Stimulated activated naive CD4-positive, alpha-beta T cell (primary cell): ENCODE measurements around the gene LIME1.

Source experiments
- DNase-seq, 6 experiments: peaks; one replicate each; lab custom pipeline; 2025; lab: John Stamatoyannopoulos, UW

Gene LIME1

DNA sequence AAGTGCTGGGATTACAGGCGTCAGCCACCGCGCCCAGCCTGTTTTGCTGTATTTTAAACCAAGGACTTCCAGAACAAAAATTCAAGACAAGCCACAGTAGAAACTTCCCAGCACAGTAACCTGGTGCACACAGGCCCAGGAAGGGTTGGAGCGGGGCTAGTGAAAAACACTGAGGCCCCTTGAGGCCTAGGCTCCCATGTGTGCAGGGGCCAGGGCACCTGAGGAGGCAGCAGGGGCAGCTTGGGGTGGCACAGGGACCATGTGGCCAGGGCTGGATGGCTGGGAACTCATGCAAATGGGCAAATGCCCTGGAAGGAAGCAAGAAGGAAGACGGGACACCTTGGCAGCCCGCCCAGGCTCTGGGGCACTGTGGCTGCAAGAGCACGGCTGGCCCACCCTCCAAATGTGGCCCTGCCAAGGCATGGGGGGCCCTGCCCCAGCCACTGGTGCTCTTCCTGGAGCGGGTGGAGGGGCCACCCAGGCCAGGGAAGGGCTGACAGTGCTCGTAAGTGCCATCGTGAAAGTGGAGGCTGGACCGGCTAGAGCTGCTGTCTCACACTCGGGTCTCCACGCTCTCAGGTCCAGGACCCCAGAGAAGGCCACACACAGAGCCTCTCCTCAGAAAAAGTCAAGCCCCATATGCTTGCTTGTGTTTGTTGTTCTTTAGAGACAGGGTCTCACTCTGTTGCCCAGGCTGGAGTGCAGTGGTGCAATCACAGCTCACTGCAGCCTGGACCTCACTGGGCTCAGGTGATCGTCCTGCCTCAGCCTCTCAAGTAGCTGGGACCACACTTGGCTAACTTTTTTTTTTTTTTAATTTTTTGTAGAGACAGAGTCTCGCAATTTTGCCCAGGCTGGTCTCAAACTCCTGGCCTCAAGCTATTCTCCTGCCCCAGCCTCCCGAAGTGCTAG is 13.4 kb downstream of the LIME1 start:
- DNase-seq: no peak

DNA sequence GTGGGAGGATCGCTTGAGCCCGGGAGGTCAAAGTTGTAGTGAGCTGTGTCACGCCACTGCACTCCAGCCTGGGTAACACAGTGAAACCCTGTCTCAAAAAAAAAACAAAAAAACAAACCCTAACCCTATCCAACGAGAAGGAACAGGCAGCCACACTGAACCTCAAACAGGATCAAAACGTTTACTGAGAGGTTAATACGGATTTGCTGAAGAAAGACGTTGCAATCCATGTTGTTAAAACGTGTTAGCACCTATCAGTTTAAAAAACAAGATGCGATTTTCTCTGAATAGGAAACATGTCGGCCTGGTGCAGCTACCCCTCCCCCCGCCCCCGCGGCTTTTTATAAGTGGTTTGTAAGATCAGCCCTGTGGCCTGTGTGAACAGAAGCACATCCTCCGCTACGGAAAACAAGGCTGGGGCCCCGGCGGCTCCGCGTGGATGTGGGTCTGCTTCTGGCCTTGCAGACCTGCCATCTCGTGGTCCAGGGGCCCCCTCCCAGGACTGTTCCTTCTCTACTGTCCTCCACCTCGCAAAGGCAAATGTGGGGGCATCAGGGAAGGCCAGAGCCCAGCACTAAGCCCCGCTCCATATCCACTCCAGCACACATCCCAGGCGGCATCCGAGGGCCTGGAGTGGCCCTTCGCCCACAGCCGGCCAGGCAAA is 14.5 kb downstream of the LIME1 start:
- DNase-seq: peak; percentile 61 to 81 (median 69)

DNA sequence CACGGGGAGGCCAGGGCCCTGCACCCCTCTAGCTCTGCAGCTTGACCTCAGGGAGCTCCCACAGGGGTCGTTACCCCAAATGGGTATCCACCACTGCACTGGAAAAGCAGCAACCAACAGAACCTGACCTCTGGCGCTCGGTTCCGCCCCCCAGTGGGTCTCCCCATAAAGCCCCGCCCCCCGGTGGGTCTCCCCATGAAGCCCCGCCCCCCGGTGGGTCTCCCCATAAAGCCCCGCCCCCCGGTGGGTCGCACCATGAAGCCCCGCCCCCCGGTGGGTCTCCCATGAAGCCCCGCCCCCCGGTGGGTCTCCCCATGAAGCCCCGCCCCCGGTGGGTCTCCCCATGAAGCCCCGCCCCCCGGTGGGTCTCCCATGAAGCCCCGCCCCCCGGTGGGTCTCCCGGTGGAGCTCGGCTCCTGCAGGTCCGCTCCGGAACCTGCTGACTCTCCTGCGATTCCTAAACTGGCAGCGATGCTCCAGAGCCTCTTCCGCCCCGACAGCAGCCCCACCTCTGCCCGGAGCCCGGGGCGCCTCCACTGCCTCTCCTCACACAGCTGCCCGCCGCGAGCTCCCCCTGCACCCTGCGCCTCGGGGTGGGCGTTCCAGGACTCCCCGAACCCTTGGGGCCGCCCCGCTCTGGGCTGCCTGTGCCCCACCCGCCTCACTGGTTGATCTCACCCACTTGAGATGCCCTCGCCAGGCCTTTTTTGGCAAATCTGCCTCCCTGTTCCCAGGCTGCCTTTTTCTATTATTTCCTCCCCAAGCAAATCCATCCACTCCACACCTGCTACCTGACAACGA is 15.2 kb downstream of the LIME1 start:
- peak in 4 of 6 experiments; percentile 12 to 49 (median 25) for DNase-seq

DNA sequence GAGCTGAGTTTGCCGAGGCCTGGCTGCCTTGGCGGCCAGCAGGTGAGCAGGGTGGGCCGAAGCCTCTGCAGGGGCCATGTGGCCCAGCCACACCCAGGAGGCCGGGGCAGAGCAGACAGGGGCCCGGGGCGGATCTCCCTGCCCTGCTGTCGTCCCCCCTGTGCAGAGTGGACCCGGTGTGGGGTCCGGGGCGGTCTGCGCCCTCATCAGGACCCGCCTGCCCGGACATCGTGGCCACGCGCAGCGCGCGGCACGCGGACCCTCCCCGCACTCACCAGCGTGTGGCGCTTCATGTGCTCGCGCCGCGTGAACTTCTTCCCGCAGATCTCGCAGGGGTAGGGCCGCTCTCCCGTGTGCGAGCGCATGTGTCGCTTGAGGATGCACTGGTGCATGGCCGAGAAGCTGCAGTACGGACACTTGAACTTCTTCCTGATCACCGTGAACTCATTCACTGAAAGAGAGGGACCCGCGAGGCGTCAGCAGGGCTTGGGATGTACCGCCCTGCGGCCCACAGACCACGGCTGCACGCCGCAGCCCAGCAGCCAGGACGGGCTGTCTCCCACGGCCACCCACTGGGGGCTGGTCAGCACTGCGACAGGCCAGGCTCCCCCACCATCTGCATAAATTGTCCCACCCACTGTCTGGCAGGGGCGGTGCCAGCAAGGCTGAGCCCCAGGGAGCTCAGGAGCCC is 16.1 kb downstream of the LIME1 start:
- DNase-seq: no peak

DNA sequence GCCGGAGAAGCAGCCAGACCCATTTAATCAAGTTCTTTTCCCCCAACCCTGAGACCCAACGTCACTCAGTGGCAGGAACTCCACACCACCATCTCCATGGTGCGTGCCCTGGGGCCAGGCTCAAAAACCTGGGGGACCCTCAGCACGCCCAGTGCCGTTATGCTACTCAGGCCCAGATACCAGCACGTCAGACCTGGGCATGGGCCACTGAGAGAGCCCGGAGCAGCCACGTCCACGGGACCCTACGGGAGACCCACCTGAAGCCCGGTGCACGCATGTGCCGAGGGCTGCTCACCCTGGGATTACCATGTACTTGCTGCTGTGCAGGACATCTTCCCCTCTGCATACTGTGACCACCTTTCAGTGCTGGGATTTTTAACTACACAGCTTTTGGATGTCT is 16.9 kb downstream of the LIME1 start:
- DNase-seq: no peak

DNA sequence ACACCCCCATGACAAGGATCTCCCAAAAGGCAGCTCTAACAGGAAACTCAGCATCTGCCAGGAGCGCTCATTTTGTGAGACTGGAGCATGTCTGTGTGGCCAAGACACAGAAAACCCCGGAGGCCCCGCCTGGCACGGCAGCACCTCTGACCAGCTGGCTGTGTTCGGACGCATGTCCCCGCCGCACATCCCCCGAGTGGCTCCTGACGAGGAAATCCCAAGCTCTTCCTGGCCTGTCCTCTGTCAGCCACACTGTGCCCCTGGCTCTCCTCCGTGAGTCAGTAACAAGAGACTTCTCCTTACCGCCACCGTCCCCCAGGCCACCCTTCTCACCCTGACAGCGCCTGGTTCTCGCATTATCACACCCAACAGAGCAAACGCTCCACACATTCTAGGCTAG is 17.5 kb downstream of the LIME1 start:
- no peak for DNase-seq

DNA sequence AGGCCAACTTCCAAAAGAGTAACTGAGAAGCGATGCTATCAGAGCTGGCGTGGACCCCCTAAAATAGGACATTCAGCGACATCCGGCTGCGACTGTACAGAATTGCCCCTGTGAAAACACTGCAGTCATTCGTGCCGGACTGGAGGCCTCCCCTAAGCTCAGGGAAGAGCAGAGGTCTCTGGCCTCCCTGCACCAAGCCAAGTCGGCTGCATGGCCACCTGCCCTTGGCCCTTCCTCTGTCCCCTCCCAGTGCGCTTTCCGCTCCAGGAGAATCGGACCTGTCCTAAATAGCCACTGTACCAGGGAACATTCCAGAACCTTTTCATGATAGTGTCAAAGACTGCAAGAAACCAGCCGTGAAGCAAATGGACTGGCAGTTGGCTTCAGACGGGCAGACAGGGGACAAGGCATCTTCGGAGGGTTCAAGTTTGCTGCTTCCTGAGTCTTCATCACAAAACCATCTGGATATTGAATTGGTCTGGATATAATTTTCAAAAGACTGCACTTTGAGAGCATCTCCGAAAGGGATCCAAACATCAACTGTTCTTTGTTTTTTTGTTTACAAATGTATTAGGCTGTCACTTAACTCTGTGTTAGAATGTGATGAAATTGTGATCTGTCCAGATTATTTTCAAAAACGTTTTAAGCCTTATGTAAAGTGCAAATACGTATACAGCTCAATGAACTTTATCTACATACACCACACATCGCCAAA is 19.6 kb downstream of the LIME1 start:
- no peak for DNase-seq

DNA sequence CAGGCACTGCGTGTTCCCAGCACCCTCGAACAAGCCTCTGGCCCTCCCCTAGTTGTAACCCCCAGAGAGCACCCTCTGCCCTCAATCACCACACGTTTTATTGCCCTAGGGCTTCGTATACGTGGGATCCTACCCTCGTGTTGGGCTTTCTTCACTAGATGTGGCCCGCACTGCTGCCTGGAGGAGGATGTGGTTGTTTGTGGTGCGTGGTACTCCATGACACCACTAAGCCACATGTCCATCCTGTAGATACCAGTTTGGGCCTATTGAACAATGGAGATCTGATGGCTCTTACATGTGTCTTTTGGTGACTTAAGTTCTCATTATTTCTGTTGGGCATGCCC is 20.2 kb downstream of the LIME1 start:
- DNase-seq: no peak

DNA sequence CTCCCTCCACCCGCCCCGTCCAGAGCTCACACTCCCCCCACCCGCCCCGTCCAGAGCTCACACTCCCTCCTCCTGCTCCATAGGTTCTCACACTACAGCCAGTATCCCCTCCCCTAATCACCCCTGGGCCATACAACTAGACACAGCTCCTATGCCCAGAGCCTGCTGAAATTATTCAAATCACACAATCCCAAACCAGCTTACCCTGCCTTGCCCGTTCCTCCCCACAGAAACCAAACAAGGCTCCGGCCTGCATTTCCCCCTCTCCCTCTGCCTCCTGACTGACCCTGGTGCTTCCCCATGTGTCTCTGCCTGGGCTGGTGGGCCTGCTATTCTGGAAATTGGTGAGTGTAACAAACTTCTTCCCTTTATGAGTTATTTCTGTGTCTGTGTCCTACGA is 21.7 kb downstream of the LIME1 start:
- no peak for DNase-seq

DNA sequence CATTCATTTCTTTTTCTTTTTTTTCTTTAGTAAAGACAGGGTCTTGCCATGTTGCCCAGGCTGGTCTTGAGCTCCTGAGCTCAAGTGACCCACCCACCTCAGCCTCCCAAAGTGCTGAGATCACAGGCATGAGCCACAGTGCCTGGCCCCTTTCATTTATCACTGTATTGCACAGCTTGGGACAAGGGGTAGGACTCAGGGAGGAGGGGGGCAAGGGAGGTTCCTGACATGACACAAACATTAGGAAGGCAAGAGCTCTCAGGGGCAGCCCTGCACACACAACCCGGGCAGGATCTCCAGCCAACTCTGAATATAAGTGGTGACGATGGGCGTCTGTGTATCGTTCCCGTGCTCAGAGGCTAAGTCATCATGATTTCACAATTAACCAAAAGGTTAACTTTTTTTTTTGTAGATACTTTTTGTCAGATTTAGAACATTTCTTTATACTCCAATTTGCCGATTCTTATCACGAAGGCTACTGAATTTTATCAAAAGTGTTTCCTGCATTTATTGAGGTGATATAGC is 23.0 kb downstream of the LIME1 start:
- no peak for DNase-seq

DNA sequence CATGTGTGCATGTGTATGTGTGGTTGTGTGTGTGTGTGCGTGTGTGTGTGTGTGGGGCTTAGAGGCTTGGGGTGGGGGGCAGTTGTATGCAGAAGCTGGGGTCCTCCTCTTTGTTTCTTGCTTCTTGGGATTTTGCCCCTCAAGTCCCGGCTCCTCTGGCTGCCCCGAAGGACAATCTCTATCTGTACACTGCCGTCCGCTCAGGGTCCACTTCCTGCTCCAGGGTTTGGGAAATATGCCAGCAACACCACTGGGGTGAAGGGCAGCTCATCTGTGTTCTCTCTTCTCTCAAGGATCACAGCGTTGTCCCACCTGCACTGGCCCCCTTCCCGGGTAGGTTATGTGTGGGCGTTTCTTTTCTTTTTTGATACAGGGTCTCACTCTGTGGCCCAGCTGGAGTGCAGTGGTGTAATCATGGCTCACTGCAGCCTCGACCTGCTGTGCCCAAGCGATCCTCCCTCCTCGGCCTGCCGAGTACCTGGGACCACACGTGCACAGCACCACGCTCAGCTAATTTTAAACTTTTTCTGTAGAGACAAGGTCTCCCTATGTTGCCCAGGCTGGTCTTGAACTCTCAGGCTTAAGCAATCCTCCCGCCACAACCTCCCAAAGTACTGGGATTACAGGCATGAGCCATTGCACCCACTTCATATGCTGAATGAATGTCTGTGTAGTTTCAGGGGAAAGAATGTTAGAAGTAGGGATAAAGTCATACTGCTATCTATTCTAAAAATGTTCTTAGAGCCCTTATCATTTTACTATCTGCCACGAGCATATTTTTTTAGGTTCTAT is 28.8 kb downstream of the LIME1 start:
- no peak for DNase-seq

DNA sequence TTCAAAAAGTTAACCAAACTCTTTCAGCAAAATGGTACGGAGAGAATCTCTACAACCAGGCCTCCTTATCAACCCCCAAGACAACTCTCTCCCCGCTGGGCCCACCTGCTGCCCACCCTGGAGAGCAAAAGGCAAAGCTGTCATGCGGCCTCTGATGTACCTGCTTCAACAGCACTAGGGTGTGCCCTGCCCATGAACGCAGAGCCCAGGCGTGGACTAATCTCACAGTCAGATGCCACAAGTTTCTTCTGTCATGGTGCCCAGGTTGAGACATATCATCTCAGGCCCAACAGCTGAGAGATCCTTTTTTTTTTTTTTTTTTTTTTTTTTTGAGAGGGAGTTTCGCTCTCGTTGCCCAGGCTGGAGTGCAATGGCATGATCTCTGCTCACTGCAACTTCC is 29.4 kb downstream of the LIME1 start:
- no peak for DNase-seq

DNA sequence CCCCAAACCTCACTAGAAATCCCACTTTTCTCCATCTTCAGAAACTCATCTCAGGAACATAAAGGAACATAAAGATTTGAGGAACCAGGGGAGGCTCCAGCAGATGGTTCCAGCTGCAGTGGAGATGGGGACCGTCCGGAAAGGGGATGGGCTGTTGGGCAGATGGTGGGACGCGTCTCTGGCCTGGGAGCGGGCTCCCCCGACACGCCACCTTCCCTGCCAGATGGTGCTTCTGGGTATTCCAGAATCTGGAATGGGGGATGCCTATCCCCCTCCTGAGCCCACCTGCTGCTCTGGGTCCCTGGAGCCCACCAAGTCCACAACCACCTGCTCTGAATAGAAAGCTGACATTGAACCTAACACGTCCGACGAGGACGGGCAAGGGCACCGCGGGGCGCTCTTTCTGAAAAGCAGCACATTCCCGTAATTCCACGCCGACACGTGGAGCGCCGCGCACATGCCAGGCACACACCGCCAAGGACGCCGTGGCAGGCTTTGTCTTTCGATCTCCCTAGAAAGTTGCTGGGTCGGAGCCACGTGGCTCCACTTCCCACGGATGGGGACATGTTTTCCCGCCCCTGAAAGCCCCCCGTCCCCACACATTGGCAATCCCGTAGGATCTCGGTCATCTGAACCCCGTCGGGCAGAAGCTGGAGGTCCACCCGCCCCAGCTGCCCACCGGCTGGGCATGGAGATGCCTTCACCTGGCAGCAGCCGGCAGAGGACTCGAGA is 30.4 kb downstream of the LIME1 start:
- no peak for DNase-seq

DNA sequence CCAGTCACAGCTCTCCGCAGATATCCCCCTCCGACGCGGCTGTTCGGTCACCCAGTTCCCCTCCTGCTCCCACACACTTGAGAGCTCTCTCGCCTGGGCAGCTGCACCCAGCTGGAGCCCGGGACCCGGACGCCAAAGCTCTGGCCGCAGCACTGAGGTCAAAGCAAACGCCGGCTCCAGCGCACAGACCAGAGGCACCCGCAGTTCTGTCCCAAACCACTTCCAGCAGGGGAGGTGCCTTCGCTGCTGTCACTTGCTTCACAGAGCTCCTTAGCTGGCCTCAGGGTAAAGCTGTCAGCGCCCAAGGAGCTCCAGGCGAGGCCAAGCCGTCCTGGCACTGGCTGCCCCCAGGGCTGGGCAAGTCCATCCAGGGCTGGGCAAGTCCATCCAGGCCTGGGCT is 31.0 kb downstream of the LIME1 start:
- DNase-seq: no peak

DNA sequence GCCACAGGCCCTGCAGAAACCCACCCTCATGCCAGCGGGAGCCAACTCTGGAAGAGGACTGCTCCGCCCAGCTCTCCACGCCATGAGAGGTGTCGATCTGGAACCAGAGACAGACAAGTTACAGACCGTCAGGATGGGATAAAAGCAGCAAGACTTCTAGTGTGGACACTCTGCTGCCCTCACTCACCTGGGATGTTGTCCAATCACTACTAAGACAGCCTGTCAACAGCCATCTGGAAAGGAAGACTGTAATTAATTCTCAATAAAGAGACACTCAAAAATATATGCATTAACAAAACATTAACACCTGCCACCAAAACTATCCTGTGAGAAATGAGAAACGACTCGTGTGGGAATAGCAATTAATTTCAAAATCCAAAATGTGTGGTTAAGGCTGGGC is 31.4 kb downstream of the LIME1 start:
- DNase-seq: no peak

DNA sequence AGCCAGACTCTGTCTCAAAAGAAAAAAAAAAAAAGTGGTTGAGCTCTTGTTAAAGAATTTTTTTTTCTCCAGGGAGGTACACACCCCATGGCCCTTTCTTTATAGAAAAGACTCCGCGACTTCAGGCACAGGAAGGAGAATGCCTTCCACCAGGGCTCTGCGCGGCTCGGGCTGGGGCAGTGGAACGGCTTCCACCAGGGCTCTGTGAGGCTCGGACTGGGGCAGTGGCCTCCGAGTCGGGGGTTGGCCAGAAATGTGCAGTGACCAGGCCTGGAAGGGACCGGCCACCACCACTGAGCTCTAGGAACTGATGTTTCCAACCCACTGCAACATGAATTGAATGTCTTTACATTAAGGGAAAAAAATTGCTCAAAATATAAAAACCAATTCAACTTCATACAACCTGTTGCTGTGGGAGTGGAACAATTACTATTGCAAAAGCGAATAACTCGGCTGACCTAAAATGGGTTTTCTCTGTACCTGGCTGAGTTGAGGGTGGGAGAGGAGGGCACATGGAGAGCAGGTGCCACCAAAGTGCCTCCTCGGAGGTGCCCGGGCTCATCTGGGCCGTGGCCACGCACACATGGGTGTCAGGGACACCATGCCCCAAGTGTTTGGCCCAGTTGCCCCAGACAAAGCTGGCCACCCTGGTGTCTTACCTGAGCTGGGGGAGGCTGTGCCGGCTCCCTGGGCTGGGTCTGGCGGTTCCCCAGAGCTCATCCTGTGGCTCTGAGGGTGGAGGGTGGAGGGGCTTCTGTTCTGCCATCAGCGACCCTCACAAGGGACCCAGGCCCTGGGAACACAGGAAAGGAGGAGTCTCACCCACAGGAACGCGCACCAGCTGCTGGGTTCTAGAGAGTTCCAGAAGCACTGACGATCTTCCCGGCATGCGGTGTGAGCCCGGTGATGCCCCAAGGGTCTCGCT is 32.4 kb downstream of the LIME1 start:
- no peak for DNase-seq

DNA sequence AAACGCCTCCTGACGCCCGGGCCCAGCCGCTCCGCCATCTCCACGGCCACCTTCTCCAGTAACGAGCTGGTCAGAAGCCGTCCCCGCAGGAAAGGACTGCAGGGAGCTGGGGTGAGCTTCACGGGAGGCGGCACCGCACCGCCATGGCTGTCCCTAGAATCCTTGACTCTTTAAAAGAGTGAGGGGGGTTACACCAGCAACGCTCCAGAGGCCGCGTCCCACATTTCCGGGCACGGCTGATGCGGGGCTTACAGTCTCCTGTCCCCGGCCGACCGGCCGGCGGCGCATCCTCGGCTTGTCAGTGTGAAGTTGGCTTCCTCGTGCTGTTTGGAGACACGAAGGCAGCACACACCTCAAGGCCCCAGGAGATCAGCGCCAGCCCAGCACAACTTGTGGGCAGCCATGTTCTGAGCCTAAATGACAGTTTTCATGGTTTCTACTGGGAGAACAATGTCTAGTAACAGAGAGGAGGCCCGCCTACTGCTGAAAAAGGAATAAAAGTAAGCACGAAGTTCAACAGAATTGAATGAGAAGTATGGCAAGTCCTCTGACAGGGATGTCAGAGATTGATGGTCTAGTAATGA is 33.5 kb downstream of the LIME1 start:
- DNase-seq: no peak

DNA sequence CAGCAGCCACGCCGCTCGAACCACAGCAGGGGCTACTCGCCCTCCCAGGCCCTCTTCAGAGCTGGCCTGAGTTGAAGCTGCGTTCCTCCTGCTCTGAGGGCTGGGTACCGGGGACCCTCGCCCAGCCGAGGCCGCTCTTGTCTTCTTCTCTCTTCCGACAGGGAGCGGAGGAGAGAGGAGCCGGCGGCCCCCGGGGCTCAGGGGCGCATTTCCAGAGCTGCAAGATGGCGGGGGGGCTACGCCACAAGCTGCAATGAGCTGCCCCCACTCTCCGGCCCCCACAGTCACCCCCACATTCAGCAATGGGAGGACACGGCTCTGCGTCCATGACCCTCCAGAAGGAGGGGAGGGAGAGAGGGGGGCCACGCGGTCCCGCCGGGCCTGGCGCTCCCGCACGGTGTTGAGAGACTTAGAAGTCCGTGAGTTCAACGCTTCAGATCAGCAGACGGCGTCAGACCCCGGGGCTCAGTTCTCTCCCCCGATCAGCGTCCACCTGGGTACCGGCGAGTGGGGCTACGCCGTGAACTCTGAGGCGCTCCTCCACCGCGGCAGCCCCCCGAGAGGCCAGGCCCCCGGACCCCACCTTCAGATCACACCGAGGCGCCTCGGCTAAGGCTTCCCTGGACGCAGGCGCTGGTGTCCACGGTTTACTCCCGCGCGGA is 34.7 kb downstream of the LIME1 start:
- DNase-seq: no peak
